PC-9 (cell line): ENCODE measurements around the gene LMBRD1.

Source experiments
- CTCF ChIP-seq: fragments of 200-600 bp; sonication (generic); conservative IDR thresholded peaks from 2 replicates; pipeline ENCODE4 v1.6.1; 2017; ENCODE audit warnings: mixed run types, antibody characterized with exemption, mild to moderate bottlenecking, moderate library complexity
- EZH2 ChIP-seq: fragments of 200-600 bp; sonication (generic); IDR thresholded peaks from 2 replicates; pipeline ENCODE4 v1.8.0; 2017; ENCODE audit warnings: antibody characterized with exemption, low read depth

GRCh38 chr6:69693762-69694161, 103.0 kb downstream of the LMBRD1 start:
- TF ChIP-seq CTCF: no peak
- TF ChIP-seq EZH2: no peak
